Naive thymus-derived CD4-positive, alpha-beta T cell (primary cell): Measurements from ENCODE around the gene NAGS. TPM values are rescaled to one million over a fixed set of nuclear protein-coding genes. Genes with fewer than 3 reads are reported as not detected.
"Not testable (repeated sequence)": the region's sequence is repeated elsewhere in the genome, so short reads cannot be mapped to it uniquely, and the experiment has no call there.

Experiments
- ATAC-seq: fragments of 150-1000 bp; cut with Tn5 transposase; 2 replicates; pipeline ENCODE4 v1.10.0; 2021; ENCODE audit warnings: mild to moderate bottlenecking, moderate library complexity
- CTCF ChIA-PET: fragments of 350-600 bp; sonication (Branson Sonifier 250); formaldehyde crosslinking; loops from one replicate; lab custom pipeline; 2021; ENCODE audit warnings: antibody characterized with exemption; lab: Charles Lee
- POLR2A ChIA-PET: fragments of 350-600 bp; sonication (Branson Sonifier 250); formaldehyde crosslinking; loops from one replicate; lab custom pipeline; 2021; ENCODE audit warnings: antibody characterized with exemption, inconsistent platforms; lab: Charles Lee
- DNase-seq, 9 donors: peaks; one replicate each; pipeline versions ENCODE4 v3.0.0 to v3.0.0-alpha.2; 2020 to 2022; ENCODE audit warnings: mixed read lengths in 1 of 9
- H3K27ac ChIP-seq: one replicate; pipeline ENCODE4 v1.7.0; 2013; ENCODE audit warnings: mild to moderate bottlenecking, low read depth, low read length, moderate library complexity
- H3K27me3 ChIP-seq, 2 donors: one replicate each; pipeline ENCODE4 v1.7.0; 2013; ENCODE audit warnings: low read length in 2 of 2, mild to moderate bottlenecking in 2 of 2, moderate library complexity in 2 of 2; ENCODE audit not compliant: control insufficient read depth in 2 of 2, insufficient read depth in 2 of 2
- H3K36me3 ChIP-seq, 3 experiments: 1 replicate in 2 of 3; 2 replicates in 1 of 3; pipeline ENCODE4 v1.7.0; 2013; ENCODE audit warnings: low read length in 3 of 3, mild to moderate bottlenecking in 3 of 3, moderate library complexity in 1 of 3; ENCODE audit not compliant: insufficient read depth in 3 of 3, control insufficient read depth in 2 of 3
- H3K4me1 ChIP-seq, 2 donors: one replicate each; pipeline ENCODE4 v1.7.0; 2013; ENCODE audit warnings: low read length in 2 of 2, mild to moderate bottlenecking in 2 of 2, moderate library complexity in 1 of 2; ENCODE audit not compliant: control insufficient read depth in 2 of 2, insufficient read depth in 2 of 2
- H3K4me3 ChIP-seq: 2 replicates; pipeline ENCODE4 v1.7.0; 2013; ENCODE audit warnings: mild to moderate bottlenecking, low read length
- H3K9me3 ChIP-seq, 3 experiments: 1 replicate in 2 of 3; 2 replicates in 1 of 3; pipeline ENCODE4 v1.7.0; 2013; ENCODE audit warnings: low read length in 3 of 3; ENCODE audit not compliant: control insufficient read depth in 2 of 3
- H3K27ac Mint-ChIP-seq, 9 donors: one replicate each; pipeline ENCODE4 v1.8.0; 2020 to 2022; ENCODE audit warnings: mixed read lengths in 9 of 9, mild to moderate bottlenecking in 8 of 9, moderate library complexity in 5 of 9, inconsistent platforms in 2 of 9
- H3K27me3 Mint-ChIP-seq, 5 donors: one replicate each; pipeline ENCODE4 v1.8.0; 2021 to 2022; ENCODE audit warnings: mixed read lengths in 5 of 5, mild to moderate bottlenecking in 1 of 5
- H3K36me3 Mint-ChIP-seq, 5 donors: one replicate each; pipeline ENCODE4 v1.8.0; 2020 to 2022; ENCODE audit warnings: mixed read lengths in 5 of 5, mild to moderate bottlenecking in 3 of 5, inconsistent platforms in 1 of 5
- H3K4me1 Mint-ChIP-seq, 7 donors: one replicate each; pipeline ENCODE4 v1.8.0; 2020 to 2022; ENCODE audit warnings: mixed read lengths in 7 of 7, mild to moderate bottlenecking in 3 of 7, inconsistent platforms in 1 of 7
- H3K4me3 Mint-ChIP-seq, 10 donors: one replicate each; pipeline ENCODE4 v1.8.0; 2020 to 2022; ENCODE audit warnings: mild to moderate bottlenecking in 10 of 10, mixed read lengths in 10 of 10, moderate library complexity in 6 of 10, inconsistent platforms in 2 of 10
- H3K9me3 Mint-ChIP-seq, 11 donors: one replicate each; pipeline ENCODE4 v1.8.0; 2020 to 2022; ENCODE audit warnings: mixed read lengths in 11 of 11, mild to moderate bottlenecking in 4 of 11, inconsistent platforms in 1 of 11, moderate library complexity in 1 of 11
- intact Hi-C, 2 donors: fragments of 100-400 bp; cut with micrococcal nuclease; formaldehyde crosslinking; loops; one replicate each; pipeline ENCODE4 v1.15.1; 2023
- polyA plus RNA-seq, 2 donors: library from polyadenylated mRNA; unstranded; fragments of 300-500 nt; fragmentation: Illumina TruSeq; gene quantifications; one replicate each; pipeline ENCODE4 v1.2.3, GENCODE V29; 2021
- total RNA-seq, 6 experiments: library from RNA in 5 of 6; stranded (reverse) in 5 of 6; gene quantifications; 1 replicate in 5 of 6; 2 replicates in 1 of 6; pipeline ENCODE4 v1.2.3 and lab custom pipeline; 2021 to 2026

Gene NAGS
- total and polyA plus RNA-seq, 7 experiments from 2014 or later = 0.19 to 2.6 (median 0.41) TPM

DNA sequence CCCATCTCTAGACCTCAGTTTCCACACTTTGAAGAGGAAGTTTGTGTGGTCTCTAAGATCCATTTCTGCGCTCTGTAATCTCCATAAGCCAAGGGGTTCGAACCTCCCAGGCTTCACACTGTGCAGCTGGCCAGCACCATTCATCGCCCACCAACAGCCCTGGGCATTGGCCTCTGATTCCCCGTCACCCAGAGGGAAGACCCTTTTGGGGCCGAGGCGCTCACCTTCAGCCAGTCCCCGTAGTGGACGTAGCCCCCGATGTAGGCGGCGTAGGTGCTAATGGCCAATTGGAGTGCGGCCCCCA is 9.7 kb downstream of the NAGS start:
- DNase-seq (no peak), ATAC-seq (no peak)
- peak overlapping the region; percentile 93 to 100 (median 98) for H3K4me3 Mint-ChIP-seq
- CTCF ChIA-PET = interaction anchor here (0.9 kb wide), 1 partner anchor 136 kb away, joined by 3 read pairs; no protein-coding TSS in a partner anchor
- POLR2A ChIA-PET = no interaction called here
- H3K36me3 Mint-ChIP-seq = peaks cover 6 to 13% (median 9%) of the 10 kb centered on the region in 5 donors
- intact Hi-C loops = loop anchor here (1.0 to 10.0 kb wide), 7 partner anchors 8 to 529 kb away; partner anchors contain the start of genes DHX8 (in 2 of the 2), G6PC3 (in 2 of the 2), TMUB2 (in 2 of the 2) and GPATCH8 (in 1 of the 2)
- Histone ChIP-seq H3K36me3 (peaks cover 0 to 12% (median 0%) of the 10 kb centered on the region in 3 experiments), H3K9me3 (no peaks in the 10 kb centered on the region), H3K4me3 (peak overlapping the region; percentile 96), H3K27ac (peak overlapping the region; percentile 73), H3K27me3 (no peaks in the 10 kb centered on the region), H3K4me1 (peaks cover 8 to 9% of the 10 kb centered on the region in 2 donors)
- peaks cover 0 to 4% (median 0%) of the 10 kb centered on the region in 11 donors for H3K9me3 Mint-ChIP-seq
- peaks cover 7 to 23% (median 11%) of the 10 kb centered on the region in 7 donors for H3K4me1 Mint-ChIP-seq
- peak overlapping the region in 6 of 9 donors; percentile 84 to 99 (median 96) for H3K27ac Mint-ChIP-seq
- H3K27me3 Mint-ChIP-seq = peaks cover 0 to 6% (median 0%) of the 10 kb centered on the region in 5 donors

DNA sequence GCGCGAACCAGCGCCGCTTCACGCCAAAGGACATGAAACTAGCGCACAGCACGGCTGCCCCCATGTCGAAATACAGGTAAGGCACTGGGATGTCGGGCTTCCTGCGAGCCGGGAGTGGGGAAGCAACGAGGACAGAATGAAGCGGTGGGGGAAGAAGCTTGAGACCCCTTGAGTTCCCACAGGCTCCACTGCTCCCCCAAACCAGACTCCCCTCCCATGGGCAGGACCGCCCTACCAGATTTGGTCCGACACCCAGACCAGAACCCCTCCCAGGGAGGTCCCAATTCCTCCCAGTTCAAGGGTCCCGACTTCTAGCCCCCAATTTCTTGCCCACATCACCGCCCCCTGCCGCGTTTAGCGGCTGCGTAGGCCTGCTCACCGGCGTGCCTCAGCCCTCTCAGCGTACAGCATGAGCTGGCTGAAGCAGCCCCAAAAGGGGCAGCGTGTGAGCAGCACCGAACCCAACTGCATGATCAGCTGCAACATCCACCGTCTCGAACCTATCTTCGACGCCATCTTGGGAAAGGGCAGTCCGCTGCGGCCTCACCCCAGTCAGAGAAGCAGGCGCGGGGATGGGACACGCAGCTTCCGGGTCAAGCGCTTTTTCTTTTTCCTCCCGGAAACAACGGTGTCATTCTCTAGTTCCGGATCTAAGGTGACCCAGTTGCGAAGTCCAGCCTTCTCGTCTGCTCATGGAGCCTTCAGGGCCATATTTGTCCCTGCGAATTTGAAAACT is 10.2 kb downstream of the NAGS start, which contains the start of gene TMEM101:
TMEM101 (minus strand) TSS at position 527 of the 736 bp plus-strand sequence; CDS start at position 516, 11 bp downstream.
- Histone ChIP-seq H3K4me1 (peaks cover 8 to 9% of the 10 kb centered on the region in 2 donors), H3K9me3 (no peaks in the 10 kb centered on the region), H3K27me3 (no peaks in the 10 kb centered on the region), H3K4me3 (peak within 1 kb of the TSS; percentile 96), H3K36me3 (peaks cover 0 to 12% (median 0%) of the 10 kb centered on the region in 3 experiments), H3K27ac (peak within 1 kb of the TSS; percentile 73)
- peak; percentile 99 for ATAC-seq
- intact Hi-C loops = loop anchor here (1.0 to 10.0 kb wide), 7 partner anchors 8 to 530 kb away; partner anchors contain the start of genes DHX8 (in 2 of the 2), G6PC3 (in 2 of the 2), TMUB2 (in 2 of the 2) and GPATCH8 (in 1 of the 2)
- peak within 1 kb of the TSS; percentile 84 to 99 (median 95) for H3K27ac Mint-ChIP-seq
- ChIA-PET CTCF (interaction anchor here (0.9 kb wide), 1 partner anchor 137 kb away, joined by 3 read pairs; no protein-coding TSS in a partner anchor), POLR2A (interaction anchor here (0.6 to 1.0 kb wide), 5 partner anchors 14 to 1017 kb away, joined by 3 to 4 read pairs (median 4); partner anchors contain the start of genes RPL27 and TMUB2)
- peaks cover 3 to 13% (median 9%) of the 10 kb centered on the region in 5 donors for H3K36me3 Mint-ChIP-seq
- H3K4me3 Mint-ChIP-seq = peak within 1 kb of the TSS; percentile 93 to 100 (median 98)
- peaks cover 0 to 4% (median 0%) of the 10 kb centered on the region in 11 donors for H3K9me3 Mint-ChIP-seq
- H3K27me3 Mint-ChIP-seq = peaks cover 0 to under 1% (median 0%) of the 10 kb centered on the region in 5 donors
- H3K4me1 Mint-ChIP-seq = peaks cover 7 to 23% (median 11%) of the 10 kb centered on the region in 7 donors
- DNase-seq = peak; percentile 63 to 90 (median 82)

- H3K9me3 Mint-ChIP-seq, H3K4me1 Mint-ChIP-seq, CTCF ChIA-PET: not testable (repeated sequence)
Observed at GRCh38 chr17:44021227-44021626, 16.8 kb downstream of the NAGS start.

DNA sequence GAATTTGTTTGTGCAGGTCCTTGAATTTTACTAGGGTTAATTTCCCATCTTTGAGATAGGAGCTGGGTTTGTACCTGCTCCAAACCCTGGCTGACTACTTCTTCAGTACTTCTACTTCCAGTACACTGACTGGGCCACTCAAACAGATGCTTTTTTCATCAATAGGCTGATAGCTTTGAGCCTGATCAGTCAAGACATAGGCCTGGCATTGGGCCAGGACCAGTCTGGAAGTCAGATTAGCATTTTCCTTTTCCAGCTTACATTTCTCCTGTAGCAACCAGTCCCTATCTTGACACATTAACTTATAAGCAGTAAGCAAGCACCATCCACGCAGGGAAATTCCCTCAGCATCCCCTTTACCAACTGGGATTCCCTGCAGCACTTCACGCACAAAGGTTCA is 17.8 kb downstream of the NAGS start:
- no peak for DNase-seq
- no peaks in the 10 kb centered on the region for H3K9me3 Mint-ChIP-seq
- intact Hi-C loops = no loop called here
- Histone ChIP-seq H3K4me3 (no peak overlapping the region), H3K27ac (no peak overlapping the region), H3K36me3 (no peaks in the 10 kb centered on the region), H3K27me3 (no peaks in the 10 kb centered on the region), H3K4me1 (no peaks in the 10 kb centered on the region), H3K9me3 (no peaks in the 10 kb centered on the region)
- no peak overlapping the region for H3K27ac Mint-ChIP-seq
- ChIA-PET POLR2A (no interaction called here), CTCF (no interaction called here)
- H3K4me1 Mint-ChIP-seq = no peaks in the 10 kb centered on the region
- no peak for ATAC-seq
- H3K4me3 Mint-ChIP-seq = no peak overlapping the region
- H3K36me3 Mint-ChIP-seq = peaks cover 0 to 5% (median 0%) of the 10 kb centered on the region in 5 donors
- H3K27me3 Mint-ChIP-seq = no peaks in the 10 kb centered on the region

More at GRCh38 chr17:44021227-44021626, 16.8 kb downstream of the NAGS start:
- H3K9me3 ChIP-seq, H3K27ac Mint-ChIP-seq, H3K27me3 Mint-ChIP-seq, intact Hi-C loops, POLR2A ChIA-PET, H3K4me1 ChIP-seq, H3K4me3 ChIP-seq, H3K27ac ChIP-seq, H3K27me3 ChIP-seq, ATAC-seq, H3K4me3 Mint-ChIP-seq, H3K36me3 Mint-ChIP-seq, H3K36me3 ChIP-seq, DNase-seq: not testable (repeated sequence)

DNA sequence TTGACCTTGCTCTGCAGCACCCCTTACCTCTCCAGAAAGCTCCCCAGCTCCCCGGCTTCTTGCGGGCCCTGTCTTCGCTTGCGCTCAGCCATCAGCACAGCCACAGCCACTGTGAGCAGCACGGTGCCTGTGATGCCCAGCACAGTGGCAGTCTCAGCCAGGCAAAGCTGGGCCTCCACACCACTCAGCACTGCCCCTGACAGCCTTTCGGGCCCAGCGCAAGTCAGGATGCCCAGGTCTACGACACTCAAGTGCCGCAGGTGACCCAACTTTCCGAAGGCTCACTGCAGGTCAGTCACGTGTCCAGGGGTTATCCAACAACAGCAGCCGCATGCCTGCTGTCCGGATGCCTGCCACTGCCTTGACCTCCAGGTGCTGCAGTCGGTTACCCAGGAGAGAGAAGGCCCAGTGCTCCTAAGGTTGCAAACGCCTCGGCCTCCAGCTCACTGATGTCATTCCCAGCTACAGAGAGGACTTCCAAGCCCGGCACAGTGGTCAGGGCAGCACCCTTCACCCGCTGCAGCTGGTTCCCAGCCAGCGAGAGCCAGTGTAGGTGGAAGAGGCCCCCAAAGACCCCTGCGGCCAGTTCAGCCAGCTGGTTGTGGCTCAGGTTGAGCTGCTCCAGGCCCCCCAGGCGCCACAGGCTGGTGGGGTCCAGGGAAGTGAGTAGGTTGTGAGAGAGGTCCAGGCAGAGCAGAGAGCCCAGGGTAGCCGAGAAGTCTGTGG is 19.3 kb downstream of the NAGS start:
- no peaks in the 10 kb centered on the region for H3K27me3 Mint-ChIP-seq
- peak overlapping the region in 1 of 9 donors; percentile 62 for H3K27ac Mint-ChIP-seq

DNA sequence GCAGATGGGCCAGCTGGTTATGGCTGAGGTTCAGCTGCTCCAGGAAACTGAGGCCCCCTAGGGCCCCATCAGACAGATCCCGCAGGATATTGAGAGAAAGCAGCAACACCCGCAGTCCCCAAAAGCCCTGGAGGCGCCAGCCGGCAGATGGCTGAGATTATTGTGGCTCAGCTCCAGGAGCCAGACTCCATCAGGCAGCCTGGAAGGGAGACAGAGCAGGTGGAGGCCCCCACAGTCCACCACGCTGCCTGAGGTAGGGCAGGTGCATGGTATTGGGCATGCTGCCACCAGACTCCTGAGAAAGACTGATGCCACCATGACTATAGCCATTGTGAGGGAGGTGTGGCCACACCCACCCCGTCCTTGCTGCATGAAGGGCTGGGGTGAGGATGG is 19.8 kb downstream of the NAGS start:
- Histone ChIP-seq H3K4me3 (no peak overlapping the region), H3K9me3 (no peaks in the 10 kb centered on the region), H3K36me3 (peaks cover 0 to 3% (median 0%) of the 10 kb centered on the region in 3 experiments), H3K4me1 (no peaks in the 10 kb centered on the region), H3K27me3 (no peaks in the 10 kb centered on the region), H3K27ac (no peak overlapping the region)
- no peak overlapping the region for H3K4me3 Mint-ChIP-seq
- intact Hi-C loops = no loop called here
- no peaks in the 10 kb centered on the region for H3K27me3 Mint-ChIP-seq
- no peak for ATAC-seq
- H3K4me1 Mint-ChIP-seq = peaks cover 0 to 4% (median 0%) of the 10 kb centered on the region in 7 donors
- no peak for DNase-seq
- H3K27ac Mint-ChIP-seq = peak overlapping the region in 1 of 9 donors; percentile 62
- peaks cover 0 to 5% (median 0%) of the 10 kb centered on the region in 5 donors for H3K36me3 Mint-ChIP-seq
- POLR2A ChIA-PET = no interaction called here
- CTCF ChIA-PET = no interaction called here
- no peaks in the 10 kb centered on the region for H3K9me3 Mint-ChIP-seq

More for the DNA sequence above, 19.3 kb downstream of the NAGS start:
- POLR2A ChIA-PET = interaction anchor here (0.6 kb wide), 1 partner anchor 1010 kb away, joined by 3 read pairs; no protein-coding TSS in a partner anchor
- ATAC-seq = no peak
- H3K9me3 ChIP-seq = no peaks in the 10 kb centered on the region
- intact Hi-C loops = no loop called here
- H3K4me3 ChIP-seq = no peak overlapping the region
- H3K9me3 Mint-ChIP-seq = no peaks in the 10 kb centered on the region
- H3K27me3 ChIP-seq = no peaks in the 10 kb centered on the region
- H3K4me1 ChIP-seq = no peaks in the 10 kb centered on the region
- peaks cover 0 to 5% (median 0%) of the 10 kb centered on the region in 5 donors for H3K36me3 Mint-ChIP-seq
- DNase-seq = no peak
- CTCF ChIA-PET = no interaction called here
- peaks cover 0 to 3% (median 0%) of the 10 kb centered on the region in 3 experiments for H3K36me3 ChIP-seq
- no peaks in the 10 kb centered on the region for H3K4me1 Mint-ChIP-seq
- H3K27ac ChIP-seq = no peak overlapping the region
- no peak overlapping the region for H3K4me3 Mint-ChIP-seq
